Heart left ventricle (tissue), 16 donors: ENCODE results near the gene CFAP99. TPM values are rescaled to one million over a fixed set of nuclear protein-coding genes. Genes with fewer than 3 reads are reported as not detected.

Source experiments
- ATAC-seq, 4 donors: fragments of 200-7000 bp; cut with Tn5 transposase; one replicate each; pipeline ENCODE4 v1.9.1; 2020 to 2022; ENCODE audit warnings: moderate library complexity in 4 of 4, mild to moderate bottlenecking in 3 of 4, moderate number of reproducible peaks in 1 of 4
- DNase-seq, 5 donors: peaks; one replicate each; pipeline ENCODE4 v3.0.0-alpha.2; 2020
- H3K27ac ChIP-seq, 12 donors: fragments of 200-600 bp; sonication (generic) in 4 of 12; one replicate each; pipeline versions ENCODE4 v1.5.0 to v1.8.0; 2016 to 2022; ENCODE audit warnings: mild to moderate bottlenecking in 2 of 12
- H3K27me3 ChIP-seq, 9 donors: fragments of 200-600 bp; sonication (generic) in 2 of 9; one replicate each; pipeline versions ENCODE4 v1.5.1 to v1.8.0; 2016 to 2022; ENCODE audit warnings: mild to moderate bottlenecking in 3 of 9
- H3K36me3 ChIP-seq, 9 donors: fragments of 200-600 bp; sonication (generic) in 2 of 9; one replicate each; pipeline versions ENCODE4 v1.5.0 to v1.8.0; 2018 to 2022; ENCODE audit warnings: mild to moderate bottlenecking in 2 of 9
- H3K4me1 ChIP-seq, 12 donors: fragments of 200-600 bp; sonication (generic) in 4 of 12; one replicate each; pipeline versions ENCODE4 v1.5.0 to v1.8.0; 2016 to 2022; ENCODE audit warnings: mild to moderate bottlenecking in 3 of 12
- H3K4me3 ChIP-seq, 12 donors: fragments of 200-600 bp; sonication (generic) in 4 of 12; one replicate each; pipeline versions ENCODE4 v1.5.0 to v1.8.0; 2017 to 2022; ENCODE audit warnings: mild to moderate bottlenecking in 9 of 12, moderate library complexity in 4 of 12
- H3K9me3 ChIP-seq, 12 donors: fragments of 200-600 bp; sonication (generic) in 4 of 12; one replicate each; pipeline versions ENCODE4 v1.5.0 to v1.8.0; 2016 to 2022; ENCODE audit warnings: mild to moderate bottlenecking in 1 of 12
- CTCF ChIP-seq, 12 donors: fragments of 200-600 bp; sonication (generic) in 4 of 12; IDR thresholded peaks; one replicate each; pipeline versions ENCODE4 v1.5.0 to v1.8.0; 2018 to 2022; ENCODE audit warnings: antibody characterized with exemption in 12 of 12, mild to moderate bottlenecking in 5 of 12
- POLR2A ChIP-seq, 2 donors: fragments of 450-650 bp; IDR thresholded peaks; one replicate each; pipeline ENCODE4 v1.6.1; 2017; ENCODE audit warnings: antibody characterized with exemption in 2 of 2, mild to moderate bottlenecking in 2 of 2, moderate library complexity in 2 of 2
- WGBS, 4 donors: extraction: QIAGEN DNeasy Blood & Tissue Kit in 2 of 4; methylation state at CpG; one replicate each; pipeline versions ENCODE4 v1.1.5 to v1.1.7; 2013 to 2018; 5-methylcytosine and 5-hydroxymethylcytosine counted together
- intact Hi-C, 10 donors: fragments of 100-400 bp; cut with DNase I; formaldehyde crosslinking; loops; one replicate each; pipeline versions ENCODE4 v1.11.1 to v1.14.2; 2022
- polyA plus RNA-seq, 2 donors: library from polyadenylated mRNA; stranded (reverse); fragments of 200-250 nt; gene quantifications; one replicate each; pipeline ENCODE4 v1.2.3, GENCODE V29; 2013
- total RNA-seq, 9 donors: library from RNA; depleted of rRNA in 2 of 9; stranded (reverse); fragments of >200 nt in 2 of 9; fragmentation: NEBNext Ultra II Directional in 3 of 9; extraction: Animal tissue kit (Norgen Biotek cat#: 25700) in 3 of 9; gene quantifications; one replicate each; pipeline versions ENCODE4 v1.1.0 to v1.2.4, GENCODE V29; 2016 to 2023
- donor health status: ischemic (EF 13 %, LVEDD 7.1; RV severe dilation, severe dysfunction).
- donor health status: healthy with polysubstance abuse.
- donor health status: DM: no; HTN: yes; CAD: no.
- donor health status: DM: no; HTN: no; CAD: no.
- donor health status: ischemic (EF 25% LVEDD 6.9; RV normal size, moderate dysfunction).
- donor health status: ischemic (EF 25% LVEDD 5.7; RV mildly dilated, moderate dysfunction).
- donor health status: healthy.
- donor health status: DM: yes; HTN: yes; CAD: no.
- donor health status: ischemic (EF 35%, LVEDD 5.7; RV mildly dilated, moderate dysfunction).
- donor health status: nonischemic (EF 11% LVEDD 7.7; RV severe dilation, severe dysfunction).
- donor health status: DM: yes; HTN: yes; CAD: no.
- donor health status: PGD.
- donor health status: ischemic (EF 29% LVEDD 5.4; RV normal size, mild dysfunction).
- donor health status: nonischemic (EF 23%, LVEDD 6.1; RV moderate dilation, normal function).

CFAP99 gene
- total and polyA plus RNA-seq, 11 donors = not detected

GRCh38 chr4:2421928-2422327 is 3.2 kb downstream of the CFAP99 start:
- TF ChIP-seq CTCF (IDR thresholded peaks at IDR 0.05) = no peak
- no peak for TF ChIP-seq POLR2A (IDR thresholded peaks at IDR 0.05)

GRCh38 chr4:2423066-2423465 is 4.3 kb downstream of the CFAP99 start:
- TF ChIP-seq CTCF (IDR thresholded peaks at IDR 0.05) (no peak), POLR2A (IDR thresholded peaks at IDR 0.05) (no peak)
- intact Hi-C loops = loop anchor here in 2 of 10 donors (5.0 kb wide), 2 partner anchors 161 to 181 kb away; partner anchors contain the start of genes HAUS3 (in 1 of the 2), MXD4 (in 1 of the 2) and POLN (in 1 of the 2)
- no peaks in the 10 kb centered on the region for H3K36me3 ChIP-seq
- 72 to 88% (median 81%) methylated on average over 4 of the region's 4 CpGs for WGBS, 4 donors
- H3K4me3 ChIP-seq = no peak overlapping the region
- H3K4me1 ChIP-seq = peaks cover 3 to 12% (median 8%) of the 10 kb centered on the region in 12 donors
- peaks cover 0 to 21% (median 16%) of the 10 kb centered on the region in 9 donors for H3K27me3 ChIP-seq
- DNase-seq = no peak
- no peak for ATAC-seq
- no peaks in the 10 kb centered on the region for H3K9me3 ChIP-seq
- no peak overlapping the region for H3K27ac ChIP-seq

More at GRCh38 chr4:2421928-2422327, 3.2 kb downstream of the CFAP99 start:
- Histone ChIP-seq H3K4me3 (no peak overlapping the region), H3K9me3 (no peaks in the 10 kb centered on the region), H3K4me1 (peaks cover 3 to 22% (median 13%) of the 10 kb centered on the region in 12 donors), H3K27ac (no peak overlapping the region), H3K36me3 (no peaks in the 10 kb centered on the region), H3K27me3 (peaks cover 0 to 29% (median 16%) of the 10 kb centered on the region in 9 donors)
- no peak for ATAC-seq
- intact Hi-C loops = loop anchor here in 2 of 10 donors (5.0 kb wide), 2 partner anchors 160 to 180 kb away; partner anchors contain the start of genes HAUS3 (in 1 of the 2), MXD4 (in 1 of the 2) and POLN (in 1 of the 2)
- WGBS, 4 donors = 79 to 86% (median 84%) methylated on average over 6 of the region's 6 CpGs
- DNase-seq = no peak

GRCh38 chr4:2423695-2424094 is 4.9 kb downstream of the CFAP99 start:
- peaks cover 0 to 21% (median 16%) of the 10 kb centered on the region in 9 donors for H3K27me3 ChIP-seq
- 61 to 78% (median 70%) methylated on average over 8 to 10 of the region's 10 CpGs for WGBS, 4 donors
- H3K9me3 ChIP-seq = no peaks in the 10 kb centered on the region
- no peaks in the 10 kb centered on the region for H3K36me3 ChIP-seq
- peak in 1 of 5 donors; percentile 21 for DNase-seq
- no peak overlapping the region for H3K4me3 ChIP-seq
- TF ChIP-seq POLR2A (IDR thresholded peaks at IDR 0.05) (no peak), CTCF (IDR thresholded peaks at IDR 0.05) (no peak)
- H3K4me1 ChIP-seq = peaks cover 3 to 12% (median 8%) of the 10 kb centered on the region in 12 donors
- no peak for ATAC-seq
- intact Hi-C loops = loop anchor here in 2 of 10 donors (5.0 kb wide), 2 partner anchors 161 to 181 kb away; partner anchors contain the start of genes HAUS3 (in 1 of the 2), MXD4 (in 1 of the 2) and POLN (in 1 of the 2)
- H3K27ac ChIP-seq = no peak overlapping the region

GRCh38 chr4:2424581-2424980 is 5.8 kb downstream of the CFAP99 start:
- Histone ChIP-seq H3K27ac (no peak overlapping the region), H3K27me3 (peaks cover 0 to 19% (median 16%) of the 10 kb centered on the region in 9 donors), H3K9me3 (no peaks in the 10 kb centered on the region), H3K4me1 (peaks cover 0 to 4% (median under 1%) of the 10 kb centered on the region in 12 donors), H3K36me3 (no peaks in the 10 kb centered on the region), H3K4me3 (no peak overlapping the region)
- WGBS, 4 donors = 75 to 86% (median 82%) methylated on average over 10 of the region's 10 CpGs
- ATAC-seq (no peak), DNase-seq (peak in 1 of 5 donors; percentile 35)
- TF ChIP-seq POLR2A (IDR thresholded peaks at IDR 0.05) (no peak), CTCF (IDR thresholded peaks at IDR 0.05) (no peak)
- intact Hi-C loops = loop anchor here in 2 of 10 donors (5.0 kb wide), 2 partner anchors 162 to 182 kb away; partner anchors contain the start of genes HAUS3 (in 1 of the 2), MXD4 (in 1 of the 2) and POLN (in 1 of the 2)
